OCI-LY1 (cell line): ENCODE measurements around the gene NUP62.

Source experiments
- H2AFZ ChIP-seq: fragments of 200-600 bp; sonication (generic), shearing (Covaris generic); 2 replicates; pipeline ENCODE4 v1.6.0; 2014; ENCODE audit warnings: antibody characterized with exemption, mild to moderate bottlenecking, low read length
- H3F3A ChIP-seq: fragments of 200-600 bp; sonication (generic), shearing (Covaris generic); 2 replicates; pipeline ENCODE4 v1.6.0; 2014; ENCODE audit warnings: mild to moderate bottlenecking, antibody characterized with exemption, low read length, moderate library complexity; ENCODE audit not compliant: insufficient read depth
- H3K27ac ChIP-seq: fragments of 200-600 bp; sonication (generic); 2 replicates; pipeline ENCODE4 v1.5.1; 2014; ENCODE audit warnings: low read length, mixed run types, mild to moderate bottlenecking, low read depth; ENCODE audit not compliant: poor library complexity, severe bottlenecking
- H3K27me3 ChIP-seq: fragments of 200-600 bp; sonication (generic); 2 replicates; pipeline ENCODE4 v1.6.0; 2014; ENCODE audit warnings: antibody characterized with exemption, mild to moderate bottlenecking, low read length, moderate library complexity; ENCODE audit not compliant: insufficient read depth
- H3K36me3 ChIP-seq: fragments of 200-600 bp; sonication (generic); 2 replicates; pipeline ENCODE4 v1.6.1; 2014; ENCODE audit warnings: mild to moderate bottlenecking, antibody characterized with exemption, low read length, moderate library complexity, mixed read lengths; ENCODE audit not compliant: insufficient read depth
- H3K4me1 ChIP-seq: fragments of 200-600 bp; sonication (generic); 2 replicates; pipeline ENCODE4 v1.5.1; 2014; ENCODE audit warnings: mild to moderate bottlenecking, low read length, moderate library complexity; ENCODE audit not compliant: insufficient read depth, severe bottlenecking
- H3K4me2 ChIP-seq: fragments of 200-600 bp; sonication (generic), shearing (Covaris generic); 2 replicates; pipeline ENCODE4 v1.6.1; 2014; ENCODE audit warnings: low read length
- H3K4me3 ChIP-seq: fragments of 200-600 bp; sonication (generic); 2 replicates; pipeline ENCODE4 v1.5.1; 2014; ENCODE audit warnings: low read length, low read depth, mild to moderate bottlenecking, mixed read lengths; ENCODE audit not compliant: poor library complexity, severe bottlenecking
- H3K79me2 ChIP-seq: fragments of 200-600 bp; shearing (Covaris generic); 2 replicates; pipeline ENCODE4 v1.6.1; 2016; ENCODE audit warnings: mixed run types, low read length, mixed read lengths; ENCODE audit not compliant: insufficient read depth
- H3K9ac ChIP-seq: fragments of 200-600 bp; sonication (generic), shearing (Covaris generic); 2 replicates; pipeline ENCODE4 v1.6.1; 2014; ENCODE audit warnings: mild to moderate bottlenecking, low read length, mixed read lengths
- H3K9me2 ChIP-seq: fragments of 200-600 bp; sonication (generic), shearing (Covaris generic); 2 replicates; pipeline ENCODE4 v1.6.1; 2014; ENCODE audit warnings: low read depth, mild to moderate bottlenecking, low read length, mixed read lengths
- H3K9me3 ChIP-seq: fragments of 200-600 bp; shearing (Covaris generic); 2 replicates; pipeline ENCODE4 v1.6.1; 2014; ENCODE audit warnings: low read length, mixed read lengths
- H4K20me1 ChIP-seq: fragments of 200-600 bp; sonication (generic), shearing (Covaris generic); 2 replicates; pipeline ENCODE4 v1.6.0; 2016; ENCODE audit warnings: mild to moderate bottlenecking, low read length; ENCODE audit not compliant: insufficient read depth
- CTCF ChIP-seq: fragments of 200-600 bp; sonication (generic), shearing (Covaris generic); IDR thresholded peaks from 2 replicates; pipeline ENCODE4 v1.5.1; 2017; ENCODE audit warnings: mild to moderate bottlenecking, antibody characterized with exemption, low read length, moderate library complexity, mixed read lengths
- EZH2 ChIP-seq: fragments of 200-600 bp; sonication (generic), shearing (Covaris generic); IDR thresholded peaks from 2 replicates; pipeline ENCODE4 v1.8.0; 2017; ENCODE audit warnings: borderline replicate concordance, mixed run types, mild to moderate bottlenecking, antibody characterized with exemption, low read length, moderate library complexity, mixed read lengths

Gene NUP62

GRCh38 chr19:49952906-49953305, 23.6 kb upstream of the NUP62 start:
- Histone ChIP-seq H3K27me3 (peaks cover 8% of the 10 kb centered on the region), H3K4me3 (no peak overlapping the region), H3K36me3 (no peaks in the 10 kb centered on the region; the same call in 1 of the 2 replicates), H2AFZ (no peak overlapping the region), H3K9ac (no peak overlapping the region), H3K9me2 (no peaks in the 10 kb centered on the region), H3F3A (no peaks in the 10 kb centered on the region), H3K79me2 (no peaks in the 10 kb centered on the region), H3K4me2 (no peak overlapping the region), H3K9me3 (no peaks in the 10 kb centered on the region), H3K27ac (no peak overlapping the region), H4K20me1 (no peaks in the 10 kb centered on the region), H3K4me1 (peaks cover 7% of the 10 kb centered on the region)
- TF ChIP-seq CTCF (no peak), EZH2 (no peak)

- no peak overlapping the region for H3K4me2 ChIP-seq
- peaks cover 8% of the 10 kb centered on the region for H3K27me3 ChIP-seq
- no peak overlapping the region for H3K4me3 ChIP-seq
- H3K79me2 ChIP-seq, result no peaks in the 10 kb centered on the region
- H2AFZ ChIP-seq, result no peak overlapping the region
- H4K20me1 ChIP-seq, result no peaks in the 10 kb centered on the region
- no peaks in the 10 kb centered on the region for H3F3A ChIP-seq
- no peak overlapping the region for H3K27ac ChIP-seq
- H3K9me3 ChIP-seq, result no peaks in the 10 kb centered on the region
- H3K9ac ChIP-seq, result no peak overlapping the region
- peaks cover 7% of the 10 kb centered on the region for H3K4me1 ChIP-seq
- H3K36me3 ChIP-seq, result no peaks in the 10 kb centered on the region; the same call in 1 of the 2 replicates
- no peak for TF ChIP-seq EZH2
- TF ChIP-seq CTCF, result no peak
- H3K9me2 ChIP-seq, result no peaks in the 10 kb centered on the region
These were observed 23.2 kb upstream of the NUP62 start for GRCh38 chr19:49952479-49952836.

- no peak overlapping the region for H3K4me3 ChIP-seq
- no peaks in the 10 kb centered on the region for H3K9me3 ChIP-seq
- H3K9ac ChIP-seq, result no peak overlapping the region
- H3K4me1 ChIP-seq, result peaks cover 7% of the 10 kb centered on the region
- H2AFZ ChIP-seq, result no peak overlapping the region
- no peaks in the 10 kb centered on the region for H3K79me2 ChIP-seq
- no peaks in the 10 kb centered on the region for H4K20me1 ChIP-seq
- H3K4me2 ChIP-seq, result no peak overlapping the region
- no peaks in the 10 kb centered on the region; the same call in 1 of the 2 replicates for H3K36me3 ChIP-seq
- no peak for TF ChIP-seq CTCF
- H3F3A ChIP-seq, result no peaks in the 10 kb centered on the region
- no peaks in the 10 kb centered on the region for H3K9me2 ChIP-seq
- no peak overlapping the region for H3K27ac ChIP-seq
- peaks cover 8% of the 10 kb centered on the region for H3K27me3 ChIP-seq
These were observed 22.6 kb upstream of the NUP62 start for GRCh38 chr19:49951806-49952478.
